DND-41 (cell line): Measurements from ENCODE around the gene TSPAN9.

Experiments used
- CTCF ChIP-seq: IDR thresholded peaks from 2 replicates; pipeline ENCODE4 v1.5.1; 2012; ENCODE audit warnings: borderline replicate concordance, low read length, moderate library complexity, mild to moderate bottlenecking; ENCODE audit not compliant: poor library complexity, severe bottlenecking; ENCODE audit errors: extremely low read depth
- EZH2 ChIP-seq: IDR thresholded peaks from 3 replicates; pipeline ENCODE4 v1.6.1; 2012; ENCODE audit warnings: borderline replicate concordance, low read depth, mild to moderate bottlenecking, moderate library complexity, low read length, inconsistent platforms; ENCODE audit not compliant: severe bottlenecking

- TF ChIP-seq CTCF: no peak
- no peak for TF ChIP-seq EZH2
These were observed 105.2 kb downstream of the TSPAN9 start for GRCh38 chr12:3182426-3182825.
